ENCODE results near the gene PLD1.

DNA sequence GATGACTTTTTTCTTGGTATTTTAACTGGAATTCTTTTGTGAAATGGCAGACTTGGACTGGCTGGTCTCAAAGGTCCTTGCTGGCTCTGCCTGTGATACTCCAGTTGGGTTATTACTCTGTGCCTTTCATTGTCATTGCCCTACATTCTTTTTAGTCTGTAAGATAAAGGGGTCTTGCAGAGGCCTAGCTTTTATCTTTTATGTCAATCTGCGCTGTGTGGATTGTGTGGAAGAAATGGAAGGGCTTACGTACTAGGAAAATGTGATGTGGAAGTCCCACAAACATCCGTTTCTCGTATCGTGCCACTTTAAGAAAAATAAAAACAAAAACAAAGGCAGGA is 24.1 kb upstream of the PLD1 start:
- TF ChIP-seq CTCF (IDR thresholded peaks at IDR 0.05) = no peak
- TF ChIP-seq POLR2A (IDR thresholded peaks at IDR 0.05) = no peak

All from esophagus squamous epithelium (tissue), 4 donors.